ENCODE results near the gene ADAMTS6.

GRCh38 chr5:65137631-65138030, 344.1 kb downstream of the ADAMTS6 start:
- no peak for TF ChIP-seq CTCF (IDR thresholded peaks at IDR 0.05; ENCODE audit: insufficient read depth, low read length)
- TF ChIP-seq POLR2AphosphoS5 (IDR thresholded peaks at IDR 0.05; ENCODE audit: low read depth): no peak
- no peak for TF ChIP-seq GABPA (IDR thresholded peaks at IDR 0.05; ENCODE audit: low read depth)
- TF ChIP-seq SPI1 (IDR thresholded peaks at IDR 0.05; ENCODE audit: borderline replicate concordance, low read depth): no peak
- no peak for TF ChIP-seq REST (IDR thresholded peaks at IDR 0.05; ENCODE audit: insufficient replicate concordance, low read depth)
